HepG2 (cell line): ENCODE data around the gene GRIK2.

ENCODE experiments used
- JDP2 ChIP-seq: sonication (generic); formaldehyde crosslinking; IDR thresholded peaks from 2 replicates; pipeline ENCODE4 v1.8.1; 2022; ENCODE audit warnings: missing genetic modification reagents, borderline replicate concordance
- NFIC ChIP-seq: IDR thresholded peaks from 2 replicates; pipeline ENCODE4 v1.6.1; 2012; ENCODE audit warnings: mild to moderate bottlenecking, low read length, inconsistent platforms
- PHF8 ChIP-seq: sonication (generic); formaldehyde crosslinking; IDR thresholded peaks from 2 replicates; pipeline ENCODE4 v1.5.0; 2020; ENCODE audit warnings: missing genetic modification reagents
- TCF12 ChIP-seq, 2 experiments: fragments of 450-650 bp in 1 of 2; sonication (generic) in 1 of 2; formaldehyde crosslinking in 1 of 2; IDR thresholded peaks; 2 replicates each; pipeline versions ENCODE4 v1.6.1 to v1.8.0; 2017 to 2022; ENCODE audit warnings: antibody characterized with exemption in 1 of 2, mild to moderate bottlenecking in 1 of 2, missing genetic modification reagents in 1 of 2, moderate library complexity in 1 of 2
- ZIK1 ChIP-seq: sonication (generic); formaldehyde crosslinking; IDR thresholded peaks from 2 replicates; pipeline ENCODE4 v1.5.0; 2020; ENCODE audit warnings: mild to moderate bottlenecking, low read depth, missing genetic modification reagents, borderline replicate concordance

DNA sequence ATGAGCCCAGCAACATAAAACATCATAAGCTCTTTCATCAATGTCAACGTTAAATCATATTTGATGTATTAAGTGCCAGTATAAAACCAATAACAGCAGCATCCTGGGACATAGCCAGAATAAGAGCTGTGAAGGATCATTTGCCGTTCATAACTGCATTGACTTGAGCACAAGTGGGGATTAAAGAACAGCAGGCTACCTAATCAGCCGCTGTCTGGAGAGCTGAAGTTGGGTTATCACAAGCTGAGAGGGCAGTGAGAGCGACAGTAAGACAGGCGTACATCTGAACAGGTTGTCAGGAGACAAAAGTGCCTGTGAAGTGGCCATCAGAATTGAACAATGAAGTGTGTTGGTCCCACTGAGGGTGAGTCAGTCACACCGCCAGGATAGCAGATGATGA, 269.6 kb downstream of the GRIK2 start:
- TF ChIP-seq TCF12 (IDR thresholded peaks at IDR 0.05) (no peak), TCF12 (CRISPR knock-in tag; IDR thresholded peaks at IDR 0.05) (no peak), JDP2 (CRISPR knock-in tag) (no peak), PHF8 (CRISPR knock-in tag) (no peak), ZIK1 (CRISPR knock-in tag) (no peak), NFIC (no peak)
